CD14-positive monocyte (primary cell): ENCODE data around the gene NUDT6. TPM values are rescaled to one million over a fixed set of nuclear protein-coding genes. Genes with fewer than 3 reads are reported as not detected.

Experiments
- DNase-seq, 3 donors: peaks; one replicate each; pipeline ENCODE4 v3.0.0-alpha.2; 2011 to 2022
- H2AFZ ChIP-seq: 2 replicates; pipeline ENCODE4 v1.6.0; 2012; ENCODE audit warnings: mild to moderate bottlenecking, low read depth, low read length, inconsistent platforms; ENCODE audit not compliant: insufficient read depth, poor library complexity, severe bottlenecking
- H3K27ac ChIP-seq, 2 donors: 1 replicate in 1 of 2; 2 replicates in 1 of 2; pipeline ENCODE4 v1.5.1; 2012 to 2013; ENCODE audit warnings: low read length in 2 of 2, control low read depth in 1 of 2, inconsistent platforms in 1 of 2, low read depth in 1 of 2, mild to moderate bottlenecking in 1 of 2
- H3K27me3 ChIP-seq, 2 donors: one replicate each; pipeline versions ENCODE4 v1.6.0 to v1.6.1; 2011 to 2013; ENCODE audit warnings: low read length in 2 of 2; ENCODE audit not compliant: control insufficient read depth in 2 of 2, insufficient read depth in 2 of 2
- H3K36me3 ChIP-seq, 2 donors: replicated peaks in 1 of 2; 1 replicate in 1 of 2; 2 replicates in 1 of 2; pipeline versions ENCODE4 v1.5.1 to v1.6.1; 2012 to 2013; ENCODE audit warnings: low read length in 2 of 2, control low read depth in 1 of 2, inconsistent platforms in 1 of 2, mild to moderate bottlenecking in 1 of 2; ENCODE audit not compliant: insufficient read depth in 2 of 2, control insufficient read depth in 1 of 2
- H3K4me1 ChIP-seq, 2 donors: 1 replicate in 1 of 2; 2 replicates in 1 of 2; pipeline versions ENCODE4 v1.5.1 to v1.6.1; 2012 to 2013; ENCODE audit warnings: low read length in 2 of 2, control low read depth in 1 of 2, inconsistent platforms in 1 of 2, mild to moderate bottlenecking in 1 of 2, moderate library complexity in 1 of 2; ENCODE audit not compliant: insufficient read depth in 2 of 2, control insufficient read depth in 1 of 2
- H3K4me2 ChIP-seq: replicated peaks from 2 replicates; pipeline ENCODE3; 2012; ENCODE audit warnings: low read length, moderate library complexity, mild to moderate bottlenecking; ENCODE audit not compliant: poor library complexity, severe bottlenecking; ENCODE audit errors: extremely low read depth
- H3K4me3 ChIP-seq, 3 experiments: fragments of 200-600 bp in 1 of 3; sonication (generic) in 1 of 3; replicated peaks in 1 of 3; 1 replicate in 2 of 3; 2 replicates in 1 of 3; pipeline ENCODE4 v1.5.1; 2011 to 2013; ENCODE audit warnings: low read length in 3 of 3, mild to moderate bottlenecking in 3 of 3, control low read depth in 2 of 3, low read depth in 2 of 3, inconsistent platforms in 1 of 3, moderate library complexity in 1 of 3
- H3K79me2 ChIP-seq: 2 replicates; pipeline ENCODE4 v1.6.0; 2012; ENCODE audit warnings: mild to moderate bottlenecking, control low read depth, inconsistent platforms, low read length, moderate library complexity; ENCODE audit not compliant: insufficient read depth
- H3K9ac ChIP-seq: 2 replicates; pipeline ENCODE4 v1.6.0; 2017; ENCODE audit warnings: low read length, mild to moderate bottlenecking; ENCODE audit not compliant: insufficient read depth, poor library complexity, severe bottlenecking
- H3K9me3 ChIP-seq, 2 donors: replicated peaks in 1 of 2; 1 replicate in 1 of 2; 2 replicates in 1 of 2; pipeline versions ENCODE4 v1.5.1 to v1.6.1; 2012 to 2013; ENCODE audit warnings: low read length in 2 of 2, control low read depth in 1 of 2; ENCODE audit not compliant: control insufficient read depth in 1 of 2, insufficient read depth in 1 of 2
- H4K20me1 ChIP-seq: 2 replicates; pipeline ENCODE4 v1.6.0; 2012; ENCODE audit warnings: mild to moderate bottlenecking, low read length, control low read depth, moderate library complexity; ENCODE audit not compliant: insufficient read depth
- H3K27ac Mint-ChIP-seq, 7 donors: one replicate each; pipeline ENCODE4 v1.8.0; 2020; ENCODE audit warnings: mild to moderate bottlenecking in 7 of 7, mixed read lengths in 7 of 7, moderate library complexity in 6 of 7, inconsistent platforms in 2 of 7
- H3K27me3 Mint-ChIP-seq, 3 donors: one replicate each; pipeline ENCODE4 v1.8.0; 2021 to 2022; ENCODE audit warnings: low read depth in 3 of 3, mild to moderate bottlenecking in 3 of 3, mixed read lengths in 3 of 3, moderate library complexity in 3 of 3, inconsistent platforms in 1 of 3
- H3K36me3 Mint-ChIP-seq, 2 donors: one replicate each; pipeline ENCODE4 v1.8.0; 2020; ENCODE audit warnings: mixed read lengths in 2 of 2, inconsistent platforms in 1 of 2, mild to moderate bottlenecking in 1 of 2
- H3K4me1 Mint-ChIP-seq: one replicate; pipeline ENCODE4 v1.8.0; 2020; ENCODE audit warnings: mild to moderate bottlenecking, mixed read lengths
- H3K4me3 Mint-ChIP-seq, 2 donors: one replicate each; pipeline ENCODE4 v1.8.0; 2020; ENCODE audit warnings: mild to moderate bottlenecking in 2 of 2, mixed read lengths in 2 of 2, moderate library complexity in 1 of 2
- H3K9me3 Mint-ChIP-seq, 7 donors: one replicate each; pipeline ENCODE4 v1.8.0; 2020 to 2022; ENCODE audit warnings: mixed read lengths in 7 of 7, mild to moderate bottlenecking in 6 of 7, moderate library complexity in 6 of 7, inconsistent platforms in 2 of 7
- WGBS: methylation state at CpG from one replicate; pipeline ENCODE4 v1.1.5; 2013; ENCODE audit warnings: missing lambda C conversion rate; ENCODE audit not compliant: insufficient coverage; 5-methylcytosine and 5-hydroxymethylcytosine counted together
- intact Hi-C, 2 donors: fragments of 100-400 bp; cut with micrococcal nuclease; formaldehyde crosslinking; loops; one replicate each; pipeline versions ENCODE4 v1.15.0 to v1.15.1; 2023
- polyA plus RNA-seq, 3 donors: library from polyadenylated mRNA; depleted of rRNA in 1 of 3; unstranded in 2 of 3; stranded (reverse) in 1 of 3; fragments of 300-500 nt in 2 of 3; fragments of >200 nt in 1 of 3; fragmentation: Illumina TruSeq in 2 of 3; gene quantifications; 1 replicate in 2 of 3; 2 replicates in 1 of 3; pipeline ENCODE4 v1.2.3, GENCODE V29; 2012 to 2021
- TF ChIP-seq, protein P1 (sequence below): fragments of 200-600 bp; IDR thresholded peaks from one replicate; pipeline ENCODE4 v1.8.0; 2022; ENCODE audit warnings: antibody characterized with exemption, mild to moderate bottlenecking

Gene NUDT6
- polyA plus RNA-seq, 3 donors, result 1.6 to 1.9 (median 1.6) TPM

DNA sequence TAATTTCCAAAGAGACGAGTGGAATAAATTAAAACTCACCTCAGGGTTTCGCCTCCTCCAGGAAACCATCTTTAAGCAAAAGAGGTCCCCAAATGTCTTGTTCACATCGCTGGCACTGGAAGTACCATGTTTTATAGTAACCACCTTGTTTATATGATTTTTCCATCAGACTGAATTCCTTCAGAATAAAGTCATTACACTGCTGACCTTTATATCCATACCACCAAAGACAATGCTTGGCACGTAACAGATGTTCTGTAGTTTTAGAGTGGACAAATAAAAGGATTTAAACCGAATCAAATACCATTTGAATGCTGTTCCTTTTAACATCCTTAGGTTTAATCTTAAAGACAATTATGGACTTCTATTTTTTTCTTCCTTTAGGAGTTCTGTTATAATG is 4.7 kb downstream of the NUDT6 start:
- Histone ChIP-seq H3K9me3 (no peaks in the 10 kb centered on the region), H3K36me3 (no peaks in the 10 kb centered on the region), H3K27me3 (no peaks in the 10 kb centered on the region), H3K4me3 (no peak overlapping the region), H3K27ac (no peak overlapping the region), H3K9ac (no peak overlapping the region), H3K4me2 (no peak overlapping the region), H3K4me1 (peaks cover 5 to 10% of the 10 kb centered on the region in 2 donors), H2AFZ (no peak overlapping the region), H4K20me1 (no peaks in the 10 kb centered on the region), H3K79me2 (no peaks in the 10 kb centered on the region)
- no peak for DNase-seq
- Mint-ChIP-seq H3K4me1 (peaks cover 8% of the 10 kb centered on the region), H3K4me3 (no peak overlapping the region), H3K27me3 (peaks cover 0 to 3% (median 0%) of the 10 kb centered on the region in 3 donors), H3K27ac (no peak overlapping the region), H3K36me3 (peaks cover 0 to 1% of the 10 kb centered on the region in 2 donors), H3K9me3 (no peaks in the 10 kb centered on the region)
- 100% methylated on average over 2 of the region's 5 CpGs for WGBS
- intact Hi-C loops, result no loop called here
- TF ChIP-seq, protein P1, sequence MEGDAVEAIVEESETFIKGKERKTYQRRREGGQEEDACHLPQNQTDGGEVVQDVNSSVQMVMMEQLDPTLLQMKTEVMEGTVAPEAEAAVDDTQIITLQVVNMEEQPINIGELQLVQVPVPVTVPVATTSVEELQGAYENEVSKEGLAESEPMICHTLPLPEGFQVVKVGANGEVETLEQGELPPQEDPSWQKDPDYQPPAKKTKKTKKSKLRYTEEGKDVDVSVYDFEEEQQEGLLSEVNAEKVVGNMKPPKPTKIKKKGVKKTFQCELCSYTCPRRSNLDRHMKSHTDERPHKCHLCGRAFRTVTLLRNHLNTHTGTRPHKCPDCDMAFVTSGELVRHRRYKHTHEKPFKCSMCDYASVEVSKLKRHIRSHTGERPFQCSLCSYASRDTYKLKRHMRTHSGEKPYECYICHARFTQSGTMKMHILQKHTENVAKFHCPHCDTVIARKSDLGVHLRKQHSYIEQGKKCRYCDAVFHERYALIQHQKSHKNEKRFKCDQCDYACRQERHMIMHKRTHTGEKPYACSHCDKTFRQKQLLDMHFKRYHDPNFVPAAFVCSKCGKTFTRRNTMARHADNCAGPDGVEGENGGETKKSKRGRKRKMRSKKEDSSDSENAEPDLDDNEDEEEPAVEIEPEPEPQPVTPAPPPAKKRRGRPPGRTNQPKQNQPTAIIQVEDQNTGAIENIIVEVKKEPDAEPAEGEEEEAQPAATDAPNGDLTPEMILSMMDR, result no peak

DNA sequence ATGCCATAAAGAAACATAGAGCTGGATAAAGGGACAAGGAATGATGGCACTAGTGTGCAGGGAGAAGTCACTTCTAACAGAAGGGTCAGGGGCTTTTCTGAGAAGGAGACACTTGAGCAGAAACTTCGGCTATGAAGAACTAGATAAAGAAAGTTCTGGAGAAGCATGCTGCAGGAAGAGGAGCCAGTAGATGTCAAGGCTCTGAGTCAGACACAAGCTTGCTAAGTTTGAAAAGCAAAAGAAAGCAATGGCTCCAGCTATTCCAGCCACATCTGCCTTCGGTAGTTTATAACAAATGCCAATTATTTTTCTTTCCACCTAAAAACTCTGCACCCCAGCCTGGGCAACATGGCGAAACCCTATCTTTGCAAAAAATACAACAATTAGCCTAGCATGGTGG is 7.5 kb downstream of the NUDT6 start:
- no peak for DNase-seq
- Mint-ChIP-seq H3K27me3 (no peaks in the 10 kb centered on the region), H3K9me3 (no peaks in the 10 kb centered on the region), H3K36me3 (peaks cover 3 to 13% of the 10 kb centered on the region in 2 donors), H3K4me1 (no peaks in the 10 kb centered on the region), H3K27ac (no peak overlapping the region), H3K4me3 (no peak overlapping the region)
- peaks cover 0 to 6% of the 10 kb centered on the region in 2 donors for H3K36me3 ChIP-seq
- no peak overlapping the region for H3K4me3 ChIP-seq
- no peaks in the 10 kb centered on the region for H4K20me1 ChIP-seq
- no peak overlapping the region for H2AFZ ChIP-seq
- H3K4me2 ChIP-seq, result no peak overlapping the region
- 80% methylated on average over 1 of the region's 3 CpGs for WGBS
- H3K9me3 ChIP-seq, result no peaks in the 10 kb centered on the region
- H3K9ac ChIP-seq, result no peak overlapping the region
- intact Hi-C loops, result no loop called here
- H3K27ac ChIP-seq, result no peak overlapping the region
- TF ChIP-seq, protein P1, result no peak
- H3K4me1 ChIP-seq, result no peaks in the 10 kb centered on the region
- H3K79me2 ChIP-seq, result no peaks in the 10 kb centered on the region
- H3K27me3 ChIP-seq, result no peaks in the 10 kb centered on the region
